ENCODE results near the gene ASCC1. TPM values are rescaled to one million over a fixed set of nuclear protein-coding genes. Genes with fewer than 3 reads are reported as not detected.

The ASCC1 gene
- total RNA-seq, 1 experiment from 2014 or later: 15.7 TPM

- CTCF ChIA-PET: no interaction called here
- H3K9me2 ChIP-seq (replicated peaks; ENCODE audit: low read length): no peaks in the 10 kb centered on the region
- H3K36me3 ChIP-seq (ENCODE audit: low read depth, low read length): no peaks in the 10 kb centered on the region
- TF ChIP-seq EZH2phosphoT487 (IDR thresholded peaks at IDR 0.05; ENCODE audit: borderline replicate concordance, low read length): no peak
- no peak for TF ChIP-seq EZH2 (IDR thresholded peaks at IDR 0.05; ENCODE audit: low read length, unreplicated experiment)
- TF ChIP-seq, protein P1, sequence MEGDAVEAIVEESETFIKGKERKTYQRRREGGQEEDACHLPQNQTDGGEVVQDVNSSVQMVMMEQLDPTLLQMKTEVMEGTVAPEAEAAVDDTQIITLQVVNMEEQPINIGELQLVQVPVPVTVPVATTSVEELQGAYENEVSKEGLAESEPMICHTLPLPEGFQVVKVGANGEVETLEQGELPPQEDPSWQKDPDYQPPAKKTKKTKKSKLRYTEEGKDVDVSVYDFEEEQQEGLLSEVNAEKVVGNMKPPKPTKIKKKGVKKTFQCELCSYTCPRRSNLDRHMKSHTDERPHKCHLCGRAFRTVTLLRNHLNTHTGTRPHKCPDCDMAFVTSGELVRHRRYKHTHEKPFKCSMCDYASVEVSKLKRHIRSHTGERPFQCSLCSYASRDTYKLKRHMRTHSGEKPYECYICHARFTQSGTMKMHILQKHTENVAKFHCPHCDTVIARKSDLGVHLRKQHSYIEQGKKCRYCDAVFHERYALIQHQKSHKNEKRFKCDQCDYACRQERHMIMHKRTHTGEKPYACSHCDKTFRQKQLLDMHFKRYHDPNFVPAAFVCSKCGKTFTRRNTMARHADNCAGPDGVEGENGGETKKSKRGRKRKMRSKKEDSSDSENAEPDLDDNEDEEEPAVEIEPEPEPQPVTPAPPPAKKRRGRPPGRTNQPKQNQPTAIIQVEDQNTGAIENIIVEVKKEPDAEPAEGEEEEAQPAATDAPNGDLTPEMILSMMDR (conservative IDR thresholded peaks at IDR 0.05; ENCODE audit: low read depth, low read length): no peak
- no peak overlapping the region; the same call in 1 of the 2 replicates for H3K9ac ChIP-seq (ENCODE audit: low read length)
- peak overlapping the region; percentile 63 for H3K27ac ChIP-seq (ENCODE audit: low read length)
- H3K4me2 ChIP-seq (ENCODE audit: low read length): no peak overlapping the region
- no peak overlapping the region for H3K4me3 ChIP-seq (ENCODE audit: low read length)
- peaks cover 19% of the 10 kb centered on the region for H3K4me1 ChIP-seq (ENCODE audit: insufficient read depth, low read length)
- no peaks in the 10 kb centered on the region for H3K27me3 ChIP-seq (ENCODE audit: low read length)
- POLR2A ChIA-PET (ENCODE audit: unreplicated experiment): no interaction called here
- no peak for DNase-seq
- intact Hi-C loops (cut with micrococcal nuclease): no loop called here
- no peak for ATAC-seq
- BruUV-seq (replicated peaks): no TSS peak
- no peaks in the 10 kb centered on the region for H3K9me3 ChIP-seq (ENCODE audit: low read length)
- no peaks in the 10 kb centered on the region for H3K79me2 ChIP-seq (ENCODE audit: low read length)
- H3F3A ChIP-seq (ENCODE audit: low read length, unreplicated experiment): no peaks in the 10 kb centered on the region
- no peak overlapping the region for H2AFZ ChIP-seq (ENCODE audit: low read length)
- no peaks in the 10 kb centered on the region for H4K20me1 ChIP-seq (ENCODE audit: low read length)
Observed at GRCh38 chr10:72260976-72261783, 45.1 kb upstream of the ASCC1 start.

DNA sequence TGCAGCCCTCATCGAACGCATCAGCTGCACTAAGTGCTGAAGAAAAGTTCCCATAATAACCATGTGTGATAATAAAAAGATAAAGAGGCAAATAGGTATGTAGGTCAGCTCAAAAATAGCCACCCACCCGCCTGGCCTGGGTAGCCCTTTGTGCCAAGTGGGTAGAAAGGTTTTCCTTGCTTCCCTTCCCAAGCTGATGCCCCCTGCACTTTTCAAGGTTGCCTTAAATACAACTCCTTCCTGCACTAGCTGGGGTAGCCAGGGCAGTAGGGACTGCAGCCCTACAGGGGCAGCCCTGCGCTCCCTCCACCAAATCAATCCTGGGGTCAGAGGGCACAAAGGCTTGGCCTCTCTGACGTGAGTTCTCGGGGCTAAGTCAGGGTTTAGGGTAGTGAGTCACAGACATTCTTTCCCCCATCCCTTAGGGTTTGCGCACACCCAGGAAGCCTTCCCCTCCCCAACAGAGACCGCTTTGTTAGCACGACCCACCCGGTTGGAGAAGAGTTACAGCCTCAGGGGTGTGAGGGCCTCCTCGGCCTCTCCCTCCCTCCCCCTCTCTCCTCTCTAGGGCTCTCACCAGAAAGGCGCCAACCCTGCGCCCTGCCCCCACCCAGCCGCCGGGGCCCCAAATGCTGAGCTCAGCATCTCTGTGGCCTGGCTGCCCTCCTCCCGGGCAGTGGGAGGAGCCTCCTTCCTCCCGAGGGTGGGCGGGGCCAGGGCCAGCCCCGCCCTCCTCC lies 44.3 kb upstream of the ASCC1 start:
- H3K27ac ChIP-seq (ENCODE audit: low read length): peak overlapping the region; percentile 78
- DNase-seq (peak; percentile 43), ATAC-seq (peak; percentile 29)
- no peaks in the 10 kb centered on the region for H3K79me2 ChIP-seq (ENCODE audit: low read length)
- H3K27me3 ChIP-seq (ENCODE audit: low read length): no peaks in the 10 kb centered on the region
- POLR2A ChIA-PET (ENCODE audit: unreplicated experiment): no interaction called here
- no peak overlapping the region for H3K4me2 ChIP-seq (ENCODE audit: low read length)
- no peak overlapping the region for H2AFZ ChIP-seq (ENCODE audit: low read length)
- no peaks in the 10 kb centered on the region for H3K9me2 ChIP-seq (replicated peaks; ENCODE audit: low read length)
- no peaks in the 10 kb centered on the region for H4K20me1 ChIP-seq (ENCODE audit: low read length)
- H3K36me3 ChIP-seq (ENCODE audit: low read depth, low read length): no peaks in the 10 kb centered on the region
- CTCF ChIA-PET: interaction anchor here (0.6 kb wide), 1 partner anchor 13 kb away, joined by 3 read pairs; the partner anchor contains the start of gene DDIT4
- H3K9me3 ChIP-seq (ENCODE audit: low read length): no peaks in the 10 kb centered on the region
- peak overlapping the region; percentile 38; the same call in 1 of the 2 replicates for H3K9ac ChIP-seq (ENCODE audit: low read length)
- TF ChIP-seq EZH2 (IDR thresholded peaks at IDR 0.05; ENCODE audit: low read length, unreplicated experiment): no peak
- TF ChIP-seq EZH2phosphoT487 (IDR thresholded peaks at IDR 0.05; ENCODE audit: borderline replicate concordance, low read length): no peak
- TF ChIP-seq, protein P1 (conservative IDR thresholded peaks at IDR 0.05; ENCODE audit: low read depth, low read length): no peak
- no TSS peak for BruUV-seq (replicated peaks)
- peaks cover 19% of the 10 kb centered on the region for H3K4me1 ChIP-seq (ENCODE audit: insufficient read depth, low read length)
- intact Hi-C loops (cut with micrococcal nuclease): no loop called here
- no peak overlapping the region for H3K4me3 ChIP-seq (ENCODE audit: low read length)
- H3F3A ChIP-seq (ENCODE audit: low read length, unreplicated experiment): no peaks in the 10 kb centered on the region

Data from PC-3 (cell line).